Panc1 (cell line): Measurements from ENCODE around the gene LAG3.

Experiments used
- CTCF ChIP-seq: fragments of 450-650 bp; IDR thresholded peaks from 2 replicates; pipeline ENCODE4 v1.5.1; 2017; ENCODE audit warnings: mild to moderate bottlenecking
- POLR2AphosphoS5 ChIP-seq: IDR thresholded peaks from 2 replicates; pipeline ENCODE4 v1.6.1; 2012; ENCODE audit warnings: mild to moderate bottlenecking, low read depth, low read length, moderate library complexity
- REST ChIP-seq, 2 experiments: IDR thresholded peaks; 2 replicates each; pipeline ENCODE4 v1.6.1; 2011 to 2012; ENCODE audit warnings: low read depth in 2 of 2, control low read depth in 1 of 2, low read length in 1 of 2, mild to moderate bottlenecking in 1 of 2, moderate library complexity in 1 of 2; ENCODE audit not compliant: insufficient read depth in 1 of 2

GRCh38 chr12:6820166-6820565 lies 47.8 kb downstream of the LAG3 start:
- no peak for TF ChIP-seq CTCF
- no peak for TF ChIP-seq REST (IDR thresholded peaks at IDR 0.05; ENCODE audit: insufficient read depth in 1 of 2, low read depth in 2 of 2, low read length in 1 of 2)
- no peak for TF ChIP-seq POLR2AphosphoS5
